GM12875 (cell line): ENCODE data around the gene TBC1D10A.

ENCODE experiments used
- H3K4me3 ChIP-seq: one replicate; pipeline ENCODE4 v1.5.1; 2011; ENCODE audit warnings: low read depth, low read length, control low read depth
- TF ChIP-seq, protein P1 (sequence below): IDR thresholded peaks from 2 replicates; pipeline ENCODE4 v1.5.1; 2011; ENCODE audit warnings: low read depth, mild to moderate bottlenecking, control low read depth, inconsistent platforms, low read length, moderate library complexity, borderline replicate concordance; ENCODE audit not compliant: insufficient read depth

TBC1D10A gene, protein sequence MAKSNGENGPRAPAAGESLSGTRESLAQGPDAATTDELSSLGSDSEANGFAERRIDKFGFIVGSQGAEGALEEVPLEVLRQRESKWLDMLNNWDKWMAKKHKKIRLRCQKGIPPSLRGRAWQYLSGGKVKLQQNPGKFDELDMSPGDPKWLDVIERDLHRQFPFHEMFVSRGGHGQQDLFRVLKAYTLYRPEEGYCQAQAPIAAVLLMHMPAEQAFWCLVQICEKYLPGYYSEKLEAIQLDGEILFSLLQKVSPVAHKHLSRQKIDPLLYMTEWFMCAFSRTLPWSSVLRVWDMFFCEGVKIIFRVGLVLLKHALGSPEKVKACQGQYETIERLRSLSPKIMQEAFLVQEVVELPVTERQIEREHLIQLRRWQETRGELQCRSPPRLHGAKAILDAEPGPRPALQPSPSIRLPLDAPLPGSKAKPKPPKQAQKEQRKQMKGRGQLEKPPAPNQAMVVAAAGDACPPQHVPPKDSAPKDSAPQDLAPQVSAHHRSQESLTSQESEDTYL

GRCh38 chr22:30326706-30327362 is at the start of gene TBC1D10A:
TBC1D10A (minus strand) TSS chr22:30326941; CDS start chr22:30326881, 60 bp downstream.
- H3K4me3 ChIP-seq = peak within 1 kb of the TSS; percentile 93
- TF ChIP-seq, protein P1, sequence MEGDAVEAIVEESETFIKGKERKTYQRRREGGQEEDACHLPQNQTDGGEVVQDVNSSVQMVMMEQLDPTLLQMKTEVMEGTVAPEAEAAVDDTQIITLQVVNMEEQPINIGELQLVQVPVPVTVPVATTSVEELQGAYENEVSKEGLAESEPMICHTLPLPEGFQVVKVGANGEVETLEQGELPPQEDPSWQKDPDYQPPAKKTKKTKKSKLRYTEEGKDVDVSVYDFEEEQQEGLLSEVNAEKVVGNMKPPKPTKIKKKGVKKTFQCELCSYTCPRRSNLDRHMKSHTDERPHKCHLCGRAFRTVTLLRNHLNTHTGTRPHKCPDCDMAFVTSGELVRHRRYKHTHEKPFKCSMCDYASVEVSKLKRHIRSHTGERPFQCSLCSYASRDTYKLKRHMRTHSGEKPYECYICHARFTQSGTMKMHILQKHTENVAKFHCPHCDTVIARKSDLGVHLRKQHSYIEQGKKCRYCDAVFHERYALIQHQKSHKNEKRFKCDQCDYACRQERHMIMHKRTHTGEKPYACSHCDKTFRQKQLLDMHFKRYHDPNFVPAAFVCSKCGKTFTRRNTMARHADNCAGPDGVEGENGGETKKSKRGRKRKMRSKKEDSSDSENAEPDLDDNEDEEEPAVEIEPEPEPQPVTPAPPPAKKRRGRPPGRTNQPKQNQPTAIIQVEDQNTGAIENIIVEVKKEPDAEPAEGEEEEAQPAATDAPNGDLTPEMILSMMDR = no peak

GRCh38 chr22:30375312-30375849 is 48.6 kb upstream of the TBC1D10A start:
- no peak overlapping the region for H3K4me3 ChIP-seq
- TF ChIP-seq, protein P1 = no peak

DNA sequence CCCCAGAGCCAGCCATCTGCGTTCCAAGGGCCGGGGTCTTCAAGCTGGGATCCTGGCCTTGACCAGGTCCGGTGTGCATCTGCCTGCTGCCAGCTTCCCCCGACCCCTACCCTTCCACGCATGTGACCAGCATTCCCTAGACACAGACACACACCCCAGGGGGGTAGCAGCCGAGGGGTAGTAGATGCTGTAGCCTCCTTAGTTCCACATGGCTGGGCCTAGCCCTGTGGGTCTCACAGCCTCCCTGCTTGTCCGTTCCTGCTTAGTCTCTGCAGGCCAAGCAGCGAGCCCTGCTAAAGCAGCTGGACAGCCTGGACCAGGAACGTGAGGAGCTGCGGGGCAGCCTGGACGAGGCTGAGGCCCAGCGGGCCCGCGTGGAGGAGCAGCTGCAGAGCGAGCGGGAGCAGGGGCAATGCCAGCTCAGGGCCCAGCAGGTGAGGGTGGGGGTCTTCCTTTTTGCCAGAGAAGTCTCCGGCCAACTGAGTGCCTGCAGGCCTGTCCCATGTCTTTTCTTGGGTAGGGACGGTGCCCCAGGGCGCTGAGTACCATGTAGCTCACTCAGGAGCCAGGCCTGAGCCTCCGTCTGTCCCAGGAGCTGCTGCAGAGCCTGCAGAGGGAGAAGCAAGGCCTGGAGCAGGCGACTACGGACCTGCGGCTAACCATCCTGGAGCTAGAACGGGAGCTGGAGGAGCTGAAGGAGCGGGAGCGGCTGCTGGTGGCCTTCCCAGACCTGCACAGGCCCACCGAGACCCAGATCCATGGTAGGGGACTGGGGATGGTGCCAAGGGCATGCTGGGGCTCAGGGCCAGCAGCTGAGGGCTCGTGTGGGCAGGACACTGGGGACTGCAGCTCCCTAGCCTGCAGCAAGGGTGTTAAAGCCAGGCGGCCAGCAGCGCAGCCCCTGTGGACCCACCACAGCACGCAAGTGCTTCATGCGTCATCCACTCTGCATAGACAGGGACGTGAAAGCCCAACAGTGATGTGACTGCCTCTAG is 46.9 kb upstream of the TBC1D10A start:
- TF ChIP-seq, protein P1 = no peak
- no peak overlapping the region for H3K4me3 ChIP-seq

GRCh38 chr22:30372915-30373314 is 46.2 kb upstream of the TBC1D10A start:
- TF ChIP-seq, protein P1 = no peak
- no peak overlapping the region for H3K4me3 ChIP-seq

DNA sequence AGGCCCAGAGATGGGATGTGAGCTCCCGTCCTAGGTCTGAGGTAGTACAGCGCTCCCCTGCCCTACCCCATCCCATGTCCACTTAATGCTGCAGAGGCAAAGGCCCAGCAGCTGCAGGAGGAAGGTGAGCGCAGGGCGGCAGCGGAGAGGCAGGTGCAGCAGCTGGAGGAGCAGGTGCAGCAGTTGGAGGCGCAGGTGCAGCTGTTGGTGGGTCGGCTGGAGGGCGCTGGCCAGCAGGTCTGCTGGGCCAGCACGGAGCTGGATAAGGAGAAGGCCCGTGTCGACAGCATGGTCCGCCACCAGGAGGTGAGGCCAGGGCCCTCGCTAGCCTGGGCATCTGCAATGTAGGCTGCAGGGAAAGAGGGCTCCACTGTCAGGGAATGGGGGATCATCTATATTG is 45.2 kb upstream of the TBC1D10A start:
- H3K4me3 ChIP-seq = no peak overlapping the region
- TF ChIP-seq, protein P1 = no peak

GRCh38 chr22:30371321-30371720 is 44.6 kb upstream of the TBC1D10A start:
- TF ChIP-seq, protein P1 = no peak
- no peak overlapping the region for H3K4me3 ChIP-seq
